GM18511 (cell line): ENCODE results near the gene MYBPHL.
A peak's percentile ranks its signal among the peaks of the same experiment; 100 is the strongest.
"Not testable (repeated sequence)": the region's sequence is repeated elsewhere in the genome, so short reads cannot be mapped to it uniquely, and the experiment has no call there.

Experiments
- ATAC-seq: cut with Tn5 transposase; IDR thresholded peaks from one replicate; pipeline ENCODE4 v1.9.1; 2021; ENCODE audit warnings: mild to moderate bottlenecking, moderate library complexity; ENCODE audit not compliant: unreplicated experiment

Gene MYBPHL

DNA sequence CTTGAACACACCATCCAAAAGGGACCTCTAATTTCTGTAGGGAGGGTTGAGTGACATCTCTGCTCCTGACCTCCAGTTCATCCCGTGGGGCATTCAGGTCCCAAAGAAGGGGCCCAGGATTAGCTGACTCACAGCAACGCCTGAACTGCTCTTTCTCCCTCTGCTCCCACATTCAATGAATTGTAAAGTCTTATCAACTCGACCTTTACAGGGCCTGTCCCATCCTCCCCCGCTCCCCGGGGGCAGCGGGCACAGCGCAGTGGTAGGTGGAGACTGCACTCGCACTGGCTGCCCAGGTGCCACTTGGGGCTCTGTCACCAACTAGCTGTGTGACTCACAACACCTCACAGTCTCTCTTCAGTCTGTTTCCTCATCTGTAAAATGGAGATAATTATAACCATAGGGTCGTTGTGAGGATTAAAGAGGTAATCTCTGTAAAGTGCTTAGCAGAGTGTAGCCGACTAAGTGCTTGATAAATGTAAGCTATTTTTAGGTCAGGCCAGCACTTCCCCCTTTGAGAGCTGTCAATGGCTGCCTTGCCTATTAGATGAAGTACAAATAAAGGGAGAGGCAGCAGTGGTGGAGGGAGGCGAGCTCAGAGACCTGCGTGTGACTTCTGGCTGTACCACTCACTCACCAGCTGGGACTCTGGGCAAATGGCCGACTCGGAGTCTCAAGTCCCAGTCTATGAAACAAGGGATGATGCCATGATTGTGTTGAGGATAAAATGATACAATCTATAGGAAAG is 637 bp upstream of the MYBPHL start:
- no peak for ATAC-seq

DNA sequence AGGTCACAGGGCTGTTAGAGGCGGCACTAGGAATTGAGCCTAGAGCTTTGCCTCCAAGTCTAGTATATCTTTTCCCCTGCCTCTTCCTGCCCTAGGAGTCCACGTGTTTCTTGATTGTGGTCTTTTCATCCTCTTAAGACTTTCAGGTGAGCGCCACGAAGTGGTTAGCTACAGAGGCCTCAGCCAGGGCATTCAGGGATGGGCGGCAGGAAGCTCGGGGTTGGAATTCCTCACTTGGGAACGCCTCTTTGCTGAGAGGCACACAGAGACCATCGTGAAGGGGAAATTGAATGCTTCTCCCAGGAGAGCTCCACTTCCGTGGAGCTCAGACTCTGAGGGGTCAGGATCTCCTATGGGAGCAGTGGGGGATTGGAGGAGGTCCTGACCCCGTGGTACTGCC is 820 bp downstream of the MYBPHL start:
- not testable (repeated sequence) for ATAC-seq

DNA sequence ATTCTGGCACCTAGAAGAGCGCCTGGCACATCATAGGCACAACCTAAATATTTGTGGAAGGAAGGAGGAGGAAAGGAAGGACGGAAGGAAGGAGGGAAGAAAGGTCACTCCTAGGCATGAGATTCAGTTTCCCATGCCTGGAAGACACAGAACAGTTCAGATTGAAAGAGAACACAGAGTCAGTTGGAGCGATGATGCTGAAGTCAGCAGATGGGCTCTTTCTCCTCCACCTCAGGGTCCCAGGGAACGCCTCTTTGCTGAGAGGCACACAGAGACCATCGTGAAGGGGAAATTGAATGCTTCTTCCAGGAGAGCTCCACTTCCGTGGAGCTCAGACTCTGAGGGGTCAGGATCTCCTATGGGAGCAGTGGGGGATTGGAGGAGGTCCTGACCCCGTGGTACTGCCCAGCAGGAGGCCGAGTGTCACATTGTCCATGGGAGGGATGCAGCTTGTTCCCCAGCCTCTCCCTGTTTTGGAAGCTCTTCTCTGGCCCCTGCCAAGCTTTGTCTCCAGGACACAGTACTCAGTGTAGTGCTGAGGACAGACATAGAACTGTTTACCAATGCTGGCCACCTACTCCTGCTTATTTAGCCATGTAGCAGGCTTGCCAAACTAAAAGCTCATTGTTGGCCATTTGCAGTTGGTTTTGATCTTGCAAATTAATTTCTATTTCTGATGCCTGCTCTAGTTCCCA is 2.4 kb downstream of the MYBPHL start:
- no peak for ATAC-seq

DNA sequence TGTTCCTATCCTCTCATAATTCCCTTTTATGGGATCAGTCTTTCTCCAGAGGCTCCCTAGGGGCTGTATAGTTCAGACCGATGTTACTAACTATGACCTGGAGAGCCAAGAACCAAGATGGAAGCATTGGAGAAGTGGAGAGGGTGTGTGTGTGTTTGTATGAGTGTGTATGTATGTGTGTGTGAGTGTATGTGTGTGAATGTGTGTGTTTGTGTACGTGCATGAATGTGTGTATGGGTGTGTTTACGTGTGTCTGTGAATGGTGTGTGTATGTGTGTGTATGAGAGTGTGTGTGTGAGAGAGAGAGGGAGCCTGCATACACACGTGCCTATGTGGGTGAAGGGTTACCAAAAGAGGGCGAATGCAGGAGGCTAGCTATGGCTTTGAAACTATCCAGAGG is 4.9 kb downstream of the MYBPHL start:
- ATAC-seq, result no peak

DNA sequence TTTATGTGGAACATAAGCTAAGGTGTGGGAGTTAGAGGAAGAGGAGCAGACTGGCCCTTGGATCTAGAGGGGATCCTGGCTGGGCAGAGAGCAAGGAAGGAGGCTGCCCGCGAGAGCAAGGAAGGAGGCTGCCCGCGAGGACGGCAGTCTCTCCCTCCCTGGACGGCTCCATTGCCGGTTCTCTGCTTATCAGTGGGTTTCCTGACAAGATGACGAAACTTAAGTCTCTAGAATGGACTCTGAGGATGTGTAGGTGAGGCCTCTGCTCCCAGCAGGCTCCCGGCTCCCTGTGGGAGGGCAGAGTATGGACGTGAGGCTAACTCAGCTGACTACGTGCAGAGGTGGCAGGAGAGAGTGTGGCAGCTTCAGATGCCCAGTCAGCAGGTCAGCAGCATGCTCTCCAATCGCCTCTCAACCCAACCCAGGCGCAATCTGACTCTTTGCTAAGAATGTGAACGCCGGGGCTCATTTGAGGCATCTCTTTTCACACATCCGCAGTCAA is 6.1 kb downstream of the MYBPHL start:
- ATAC-seq, result no peak

DNA sequence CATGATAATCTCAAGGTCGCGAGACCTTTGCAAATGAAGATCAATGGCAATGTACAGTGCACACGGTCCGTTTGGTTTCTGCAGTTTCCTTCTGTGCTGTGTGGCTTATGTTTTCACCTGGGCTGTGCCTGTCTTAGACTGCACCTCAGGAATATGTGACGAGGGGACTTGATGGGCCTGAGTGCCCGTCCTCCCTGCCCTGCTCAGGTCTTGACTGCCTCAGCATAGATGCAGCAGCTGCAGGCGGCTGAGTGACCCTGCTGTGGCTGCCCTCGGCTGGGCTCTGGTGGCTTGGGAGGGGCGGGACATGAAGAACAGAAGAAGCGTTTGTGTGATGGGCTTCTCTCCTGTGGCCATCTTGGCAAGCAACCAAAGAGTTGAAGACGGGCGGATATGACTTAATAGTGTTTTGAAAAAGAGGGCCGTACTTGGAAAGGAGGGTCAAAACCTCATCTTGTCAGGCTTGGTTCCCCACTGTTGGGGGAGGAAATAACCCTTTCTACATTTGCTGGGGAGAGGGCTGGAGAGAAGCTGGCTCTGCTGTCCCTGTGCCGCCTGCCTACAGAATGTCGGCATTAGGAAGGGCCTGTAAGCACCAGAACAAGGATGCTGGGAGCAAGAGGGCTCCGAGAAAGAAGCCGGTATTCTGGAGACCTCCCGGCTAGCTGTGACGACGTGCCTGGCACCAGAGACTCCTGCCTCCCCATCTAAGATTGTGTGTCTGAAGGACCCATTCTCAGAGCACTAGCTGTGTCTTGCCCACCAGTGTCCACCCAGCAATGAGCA is 7.1 kb downstream of the MYBPHL start:
- no peak for ATAC-seq

DNA sequence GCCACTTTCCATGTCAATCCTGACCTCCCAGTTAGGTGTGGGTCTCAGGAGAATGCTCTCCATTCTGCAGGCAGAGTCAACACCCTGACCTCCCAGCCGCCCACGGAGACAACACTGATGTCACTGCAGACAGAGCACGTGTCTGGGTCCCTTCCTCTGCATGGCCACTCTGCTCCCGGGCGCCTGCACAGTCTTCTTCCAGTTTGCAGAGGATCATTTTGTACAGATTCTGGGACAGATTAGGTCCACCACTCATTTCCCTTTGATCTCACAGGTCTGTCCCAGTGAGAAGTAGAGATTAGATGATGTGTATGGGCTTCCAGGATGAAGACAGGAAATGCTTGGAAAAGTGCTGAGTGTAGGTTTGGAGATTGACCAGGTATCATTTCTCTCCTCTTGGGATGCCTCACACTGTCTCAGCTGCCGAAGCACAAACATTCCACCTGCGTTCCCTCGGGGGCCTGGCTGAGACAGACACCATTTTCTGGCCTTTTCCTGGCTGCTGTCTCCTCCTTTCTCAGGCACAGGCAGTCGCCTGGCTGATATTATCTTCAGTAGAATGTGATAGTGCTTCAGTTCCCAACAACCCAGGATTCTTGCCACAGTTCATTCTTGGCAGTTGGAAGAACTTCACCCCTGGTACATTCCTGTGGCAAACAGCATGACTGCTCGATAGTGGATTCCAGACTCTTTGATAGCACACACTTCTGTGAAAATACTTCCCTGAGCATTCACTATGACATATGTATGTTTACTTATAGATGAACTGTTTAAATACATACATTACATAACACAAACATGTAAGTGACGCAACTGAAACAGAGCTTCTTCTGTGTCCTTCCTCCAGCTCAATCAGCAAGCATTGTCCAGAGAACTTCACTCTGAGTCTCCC is 7.9 kb downstream of the MYBPHL start:
- no peak for ATAC-seq

DNA sequence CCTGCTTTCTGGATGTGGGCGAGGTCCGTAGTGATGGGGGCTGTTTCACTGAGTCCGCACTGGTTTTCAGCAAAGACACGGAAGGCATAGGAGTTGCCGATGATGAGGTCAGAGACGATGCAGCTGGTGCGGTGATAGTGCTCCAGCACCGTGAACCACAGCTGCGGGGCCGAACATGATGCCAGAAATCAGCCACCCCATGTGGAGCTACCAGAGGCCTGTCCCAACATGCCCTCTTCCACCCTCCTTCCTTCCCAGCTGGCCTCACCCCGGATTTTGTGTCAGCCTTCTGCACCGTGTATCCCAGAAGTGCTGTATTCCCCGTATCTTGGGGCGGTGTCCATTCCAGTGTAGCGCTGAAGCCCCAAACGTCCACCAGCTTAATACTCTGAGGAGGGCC is 10.0 kb downstream of the MYBPHL start:
- ATAC-seq, result no peak

DNA sequence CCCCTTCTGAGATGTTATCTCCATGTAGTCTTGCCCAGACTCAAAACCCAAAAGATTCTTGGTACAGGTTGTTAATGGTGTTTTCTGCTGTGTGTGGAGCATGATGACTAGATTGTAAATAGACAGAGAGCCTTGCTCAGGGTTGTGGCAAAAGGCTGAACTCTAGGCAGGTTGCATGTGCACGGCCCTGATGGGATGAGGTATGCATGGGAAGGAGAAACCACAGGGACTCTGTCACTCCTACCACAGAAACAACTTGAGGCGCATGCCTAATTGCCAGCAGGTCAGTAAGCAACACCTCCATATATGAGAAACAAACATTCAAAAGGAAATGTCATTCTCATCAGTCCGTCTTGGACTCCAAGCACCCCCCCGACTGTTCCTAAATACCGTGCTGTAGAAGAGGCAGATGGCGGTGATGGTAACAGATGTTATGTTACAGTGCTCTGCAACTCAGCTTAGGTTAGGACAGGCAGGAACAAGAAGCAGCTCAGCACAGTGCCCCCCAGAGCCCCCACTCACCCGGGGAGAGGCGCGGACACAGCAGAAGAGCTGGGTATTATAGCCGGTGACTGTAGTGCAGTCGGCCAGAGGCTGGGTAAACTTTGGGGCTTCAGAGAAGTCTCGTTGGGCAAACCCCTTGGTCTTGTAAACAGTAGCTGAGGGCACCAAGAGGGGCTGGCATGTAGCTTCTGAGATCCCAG is 10.9 kb downstream of the MYBPHL start:
- no peak for ATAC-seq

DNA sequence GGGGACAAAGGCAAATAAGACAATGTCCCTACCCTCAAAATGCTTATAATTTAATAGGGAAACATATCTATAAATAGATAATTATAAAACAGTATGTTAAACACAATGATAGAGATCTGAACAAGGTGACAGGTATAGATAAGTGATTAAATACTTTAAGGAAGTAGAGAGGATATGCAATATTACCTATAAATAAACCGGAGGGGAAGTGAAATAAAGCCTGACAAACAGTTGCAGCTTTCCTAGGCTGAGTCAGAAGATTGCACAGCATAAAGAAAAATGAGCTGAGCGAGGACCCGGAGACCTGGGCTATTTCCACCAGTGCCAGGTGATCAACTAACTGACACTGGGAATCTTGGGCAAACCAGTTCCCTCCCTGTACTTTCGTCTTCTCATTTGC is 12.3 kb downstream of the MYBPHL start:
- no peak for ATAC-seq

DNA sequence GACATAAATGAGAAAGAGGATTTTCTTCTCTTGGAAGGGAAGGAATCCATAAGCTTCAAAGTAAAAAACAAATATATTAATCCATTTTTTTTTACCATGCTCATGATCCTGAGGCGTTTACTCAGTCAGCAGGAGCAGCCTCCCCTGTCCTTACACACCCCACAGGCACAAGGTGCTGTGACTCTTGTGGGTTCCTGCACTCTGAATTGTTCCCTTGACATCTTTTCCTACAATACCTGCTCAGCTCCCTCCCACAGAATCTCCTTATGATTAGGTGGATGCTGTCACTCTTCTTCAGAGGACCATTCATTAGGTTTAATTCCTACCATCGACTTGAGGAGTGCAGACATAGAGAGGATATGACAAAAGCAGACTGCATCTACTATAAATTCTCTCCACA is 13.8 kb downstream of the MYBPHL start:
- ATAC-seq, result no peak

DNA sequence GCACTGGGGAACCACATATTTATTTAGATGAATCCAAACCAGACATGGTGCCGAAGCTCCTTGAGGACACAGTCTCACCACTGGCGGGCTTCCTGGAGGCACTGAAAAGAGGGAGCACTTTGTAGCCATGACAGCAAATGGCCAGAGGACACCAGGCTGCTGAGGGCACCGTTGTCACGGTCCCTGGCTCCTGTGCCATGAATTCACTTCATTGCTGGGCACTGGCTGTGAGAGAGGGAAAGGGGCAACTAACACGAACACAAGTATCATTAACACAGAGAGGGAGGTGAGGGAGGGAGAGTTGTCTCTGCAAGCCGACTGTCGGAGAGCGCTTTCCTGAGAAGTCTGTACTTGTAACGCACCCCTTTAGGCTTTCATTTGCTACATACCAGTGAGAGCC is 14.4 kb downstream of the MYBPHL start:
- no peak for ATAC-seq

DNA sequence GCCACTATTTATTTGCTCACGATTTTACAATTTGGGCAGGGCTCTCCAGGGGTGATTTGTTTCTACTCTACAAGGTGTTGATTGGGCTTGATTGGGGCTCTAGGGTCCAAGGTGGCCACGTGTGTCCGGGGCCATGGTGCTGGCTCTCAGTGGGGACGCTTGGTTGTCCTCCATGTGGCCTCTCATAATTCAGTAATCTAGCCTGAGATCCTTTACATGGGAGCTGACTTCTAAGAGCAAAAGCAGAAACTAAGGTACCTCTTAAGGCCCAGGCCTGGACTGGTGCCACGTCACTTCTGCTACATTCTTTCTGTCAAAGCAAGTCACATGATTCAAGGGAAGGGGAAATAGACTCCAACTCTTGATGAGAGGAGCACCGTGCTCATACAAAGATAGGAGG is 15.8 kb downstream of the MYBPHL start:
- ATAC-seq, result no peak

DNA sequence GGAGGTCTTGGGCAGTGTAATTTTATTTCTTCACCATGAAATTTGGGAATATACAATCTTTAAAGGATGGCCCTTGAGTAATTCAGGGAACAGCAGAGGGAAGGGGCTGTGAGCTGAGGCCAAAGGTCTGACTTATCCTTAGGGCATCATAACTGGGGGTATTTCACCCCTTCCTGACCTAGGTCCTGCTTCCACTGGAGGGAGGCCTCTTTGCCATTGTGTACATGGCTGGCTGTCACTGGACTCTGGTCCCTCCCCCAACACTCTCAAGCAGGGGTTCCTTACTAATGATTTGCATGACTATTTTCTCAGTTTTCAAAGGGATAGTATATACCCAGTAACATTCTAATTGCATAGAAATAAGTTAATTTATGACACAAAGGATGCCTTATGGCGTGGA is 16.7 kb downstream of the MYBPHL start:
- no peak for ATAC-seq

DNA sequence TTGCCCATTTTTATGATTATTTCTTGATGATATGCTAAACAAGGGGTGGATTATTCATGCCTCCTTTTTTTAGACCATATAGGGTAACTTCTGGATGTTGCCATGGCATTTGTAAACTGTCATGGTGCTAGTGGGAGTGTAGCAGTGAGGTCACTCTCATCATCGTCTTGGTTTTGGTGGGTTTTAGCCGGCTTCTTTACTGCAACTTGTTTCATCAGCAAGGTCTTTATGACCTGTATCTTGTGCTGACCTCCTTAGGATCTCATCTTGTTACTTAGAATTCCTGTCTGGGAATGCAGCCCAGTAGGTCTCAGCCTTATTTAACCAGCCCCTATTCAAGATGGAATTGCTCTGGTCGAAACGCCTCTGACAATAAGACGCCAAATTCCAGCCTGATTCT is 20.0 kb downstream of the MYBPHL start:
- not testable (repeated sequence) for ATAC-seq

DNA sequence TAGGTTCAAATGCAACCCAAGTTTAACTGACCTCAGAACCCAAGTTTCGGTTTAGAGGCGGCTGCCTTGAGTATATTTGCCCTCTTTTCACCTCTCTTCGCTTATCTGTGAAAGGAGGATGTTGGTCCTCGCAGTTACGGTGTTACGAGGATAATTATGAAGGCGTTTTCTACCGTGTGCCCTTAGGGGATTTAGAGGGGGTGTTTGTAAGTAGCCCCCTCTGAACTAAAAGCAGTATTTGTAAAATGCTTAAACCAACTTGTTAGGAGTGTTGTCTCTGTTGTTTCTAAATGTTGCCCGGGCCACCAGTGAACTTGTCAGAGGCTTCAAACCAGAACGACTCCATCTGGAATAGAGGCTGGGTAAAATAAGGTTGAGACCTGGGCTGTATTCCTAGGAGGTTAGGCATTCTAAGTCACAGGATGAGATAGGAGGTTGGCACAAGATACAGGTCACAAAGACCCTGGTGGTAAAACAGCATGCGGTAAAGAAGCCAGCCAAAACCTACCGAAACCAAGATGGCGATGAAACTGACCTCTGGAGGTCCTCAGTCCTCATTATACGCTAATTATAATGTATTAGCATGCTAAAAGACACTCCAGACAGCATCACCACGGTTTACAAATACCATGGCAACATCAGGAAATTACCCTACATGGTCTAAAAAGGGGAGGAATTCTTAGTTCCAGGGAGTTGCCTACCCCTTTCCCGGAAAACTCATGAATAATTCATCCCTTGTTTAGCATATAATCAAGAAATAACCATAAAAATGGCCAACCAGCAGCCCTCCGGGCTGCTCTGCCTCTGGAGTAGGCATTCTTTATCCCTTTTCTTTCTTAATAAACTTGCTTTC is 22.8 kb downstream of the MYBPHL start:
- no peak for ATAC-seq

DNA sequence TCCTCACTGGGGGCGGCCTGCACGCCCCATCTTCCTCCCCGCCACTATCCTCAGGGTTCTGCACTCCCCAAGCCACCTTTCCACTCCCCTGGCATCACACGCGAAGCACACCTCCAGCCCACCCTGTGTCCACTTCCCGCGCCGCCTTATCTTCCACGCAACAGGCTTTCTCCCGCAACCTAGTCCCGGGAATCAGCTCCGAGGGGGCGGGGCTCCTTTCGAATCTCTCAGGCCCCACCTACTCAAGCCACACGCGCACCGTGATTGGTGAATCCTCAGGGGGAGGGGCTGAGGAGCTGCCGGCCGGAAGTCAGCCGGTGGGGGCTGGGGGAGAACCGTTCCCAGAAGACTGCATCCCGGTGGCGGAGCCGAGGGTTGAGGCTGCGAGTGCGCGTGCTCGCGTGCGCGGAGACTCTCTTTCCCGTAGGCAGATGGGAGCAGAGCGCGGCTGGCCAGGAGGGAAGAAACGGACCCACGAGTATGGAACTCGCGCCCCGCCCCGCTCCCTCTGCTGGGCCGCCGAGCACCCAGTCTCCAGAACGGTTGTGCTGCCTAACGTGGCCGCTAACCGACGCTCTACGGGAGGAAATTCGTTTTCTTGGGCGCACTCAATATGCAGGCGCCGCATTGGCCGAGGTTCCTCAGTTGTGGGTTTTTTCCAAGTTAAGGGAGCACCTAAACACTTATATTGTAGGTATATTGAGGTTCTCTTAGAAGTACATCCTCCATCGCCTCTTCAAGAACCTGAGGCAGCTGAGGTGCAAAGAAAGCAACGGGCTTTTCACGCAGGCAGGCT is 23.7 kb downstream of the MYBPHL start, which contains the start of gene PSRC1:
Gene PSRC1, minus strand, starts transcription at position 194 of the 796 bp plus-strand sequence.
- peak; percentile 97 for ATAC-seq

DNA sequence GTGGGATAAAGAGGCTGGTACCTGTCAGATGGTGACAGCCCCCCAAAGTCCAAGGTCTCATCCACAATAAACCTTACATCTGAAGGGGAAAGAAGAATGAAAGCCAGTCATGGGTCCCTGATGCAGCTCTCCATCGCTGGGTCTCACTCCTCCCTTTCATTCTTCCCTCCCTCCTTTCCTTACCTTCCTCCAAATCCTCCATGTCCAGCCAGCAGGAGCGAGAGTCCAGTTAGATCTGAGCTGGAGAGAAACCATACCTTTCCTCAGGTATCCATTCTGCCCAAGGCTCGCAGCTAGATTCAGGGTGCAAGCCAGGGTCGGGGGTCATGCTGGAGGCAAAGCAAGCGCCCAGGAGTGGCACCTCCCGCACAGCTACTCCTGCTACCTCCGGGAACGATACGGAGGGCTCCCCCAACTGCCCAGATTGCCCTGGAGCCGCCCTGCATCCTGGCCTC is 24.3 kb downstream of the MYBPHL start:
- ATAC-seq, result no peak
